Liver (tissue), 3 donors: Measurements from ENCODE around the gene ADPGK.

Source experiments
- ATF3 ChIP-seq: IDR thresholded peaks from 2 replicates; pipeline ENCODE4 v1.6.1; 2016; ENCODE audit warnings: antibody characterized with exemption
- CTCF ChIP-seq: fragments of 150-350 bp; IDR thresholded peaks from 2 replicates; pipeline ENCODE4 v1.5.1; 2017; ENCODE audit warnings: improper control_type of control experiment, low read depth, low read length; ENCODE audit not compliant: missing input control
- FOXA1 ChIP-seq: IDR thresholded peaks from 2 replicates; pipeline ENCODE4 v1.6.1; 2016; ENCODE audit warnings: antibody characterized with exemption
- FOXA2 ChIP-seq: IDR thresholded peaks from 2 replicates; pipeline ENCODE4 v1.6.1; 2016; ENCODE audit warnings: antibody characterized with exemption
- GABPA ChIP-seq, 2 donors: IDR thresholded peaks in 1 of 2; conservative IDR thresholded peaks in 1 of 2; 2 replicates each; pipeline ENCODE4 v1.6.1; 2016; ENCODE audit warnings: antibody characterized with exemption in 2 of 2, mild to moderate bottlenecking in 1 of 2, moderate library complexity in 1 of 2
- NR2F2 ChIP-seq: IDR thresholded peaks from 2 replicates; pipeline ENCODE4 v1.6.1; 2016; ENCODE audit warnings: antibody characterized with exemption
- SP1 ChIP-seq: IDR thresholded peaks from 2 replicates; pipeline ENCODE4 v1.6.1; 2018; ENCODE audit warnings: antibody characterized with exemption, mild to moderate bottlenecking
- TAF1 ChIP-seq: conservative IDR thresholded peaks from 2 replicates; pipeline ENCODE4 v1.6.1; 2016; ENCODE audit warnings: antibody characterized with exemption, mild to moderate bottlenecking
- TF ChIP-seq, protein P1 (sequence below): IDR thresholded peaks from 2 replicates; pipeline ENCODE4 v1.6.1; 2016; ENCODE audit warnings: antibody characterized with exemption
- TF ChIP-seq, protein P2 (sequence below): IDR thresholded peaks from 2 replicates; pipeline ENCODE4 v1.6.1; 2016; ENCODE audit warnings: antibody characterized with exemption, mild to moderate bottlenecking
- donor health status: healthy.
- donor health status: healthy.

DNA sequence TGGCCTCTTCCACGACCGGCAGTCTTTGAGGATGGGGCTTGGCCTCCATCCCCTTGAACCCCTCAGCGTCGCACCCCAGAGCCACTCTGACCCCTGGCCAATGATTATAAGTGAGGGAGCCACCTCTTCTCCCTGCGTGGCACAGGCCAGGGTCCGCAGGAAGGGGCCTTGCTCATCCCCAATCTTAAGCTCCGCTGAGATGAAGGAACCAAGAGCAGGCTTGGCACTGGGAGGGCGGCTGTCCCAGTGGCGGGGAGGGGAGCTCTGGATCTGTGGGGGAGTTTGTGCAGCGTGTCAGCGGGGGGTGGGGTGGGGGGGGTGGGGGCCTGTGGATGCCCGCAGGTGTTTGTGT, 13.8 kb upstream of the ADPGK start:
- TF ChIP-seq CTCF (no peak), FOXA1 (no peak), SP1 (no peak), ATF3 (no peak), NR2F2 (no peak), GABPA (IDR thresholded peaks at IDR 0.05 in 1 of 2, conservative IDR thresholded peaks at IDR 0.05 in 1 of 2) (no peak), TAF1 (no peak), FOXA2 (no peak)
- TF ChIP-seq, protein P1, sequence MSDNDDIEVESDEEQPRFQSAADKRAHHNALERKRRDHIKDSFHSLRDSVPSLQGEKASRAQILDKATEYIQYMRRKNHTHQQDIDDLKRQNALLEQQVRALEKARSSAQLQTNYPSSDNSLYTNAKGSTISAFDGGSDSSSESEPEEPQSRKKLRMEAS, result no peak
- TF ChIP-seq, protein P2, sequence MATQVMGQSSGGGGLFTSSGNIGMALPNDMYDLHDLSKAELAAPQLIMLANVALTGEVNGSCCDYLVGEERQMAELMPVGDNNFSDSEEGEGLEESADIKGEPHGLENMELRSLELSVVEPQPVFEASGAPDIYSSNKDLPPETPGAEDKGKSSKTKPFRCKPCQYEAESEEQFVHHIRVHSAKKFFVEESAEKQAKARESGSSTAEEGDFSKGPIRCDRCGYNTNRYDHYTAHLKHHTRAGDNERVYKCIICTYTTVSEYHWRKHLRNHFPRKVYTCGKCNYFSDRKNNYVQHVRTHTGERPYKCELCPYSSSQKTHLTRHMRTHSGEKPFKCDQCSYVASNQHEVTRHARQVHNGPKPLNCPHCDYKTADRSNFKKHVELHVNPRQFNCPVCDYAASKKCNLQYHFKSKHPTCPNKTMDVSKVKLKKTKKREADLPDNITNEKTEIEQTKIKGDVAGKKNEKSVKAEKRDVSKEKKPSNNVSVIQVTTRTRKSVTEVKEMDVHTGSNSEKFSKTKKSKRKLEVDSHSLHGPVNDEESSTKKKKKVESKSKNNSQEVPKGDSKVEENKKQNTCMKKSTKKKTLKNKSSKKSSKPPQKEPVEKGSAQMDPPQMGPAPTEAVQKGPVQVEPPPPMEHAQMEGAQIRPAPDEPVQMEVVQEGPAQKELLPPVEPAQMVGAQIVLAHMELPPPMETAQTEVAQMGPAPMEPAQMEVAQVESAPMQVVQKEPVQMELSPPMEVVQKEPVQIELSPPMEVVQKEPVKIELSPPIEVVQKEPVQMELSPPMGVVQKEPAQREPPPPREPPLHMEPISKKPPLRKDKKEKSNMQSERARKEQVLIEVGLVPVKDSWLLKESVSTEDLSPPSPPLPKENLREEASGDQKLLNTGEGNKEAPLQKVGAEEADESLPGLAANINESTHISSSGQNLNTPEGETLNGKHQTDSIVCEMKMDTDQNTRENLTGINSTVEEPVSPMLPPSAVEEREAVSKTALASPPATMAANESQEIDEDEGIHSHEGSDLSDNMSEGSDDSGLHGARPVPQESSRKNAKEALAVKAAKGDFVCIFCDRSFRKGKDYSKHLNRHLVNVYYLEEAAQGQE, result no peak
